ENCODE data around the gene UGGT1.

UGGT1 gene

GRCh38 chr2:128217671-128218070 is 126.7 kb downstream of the UGGT1 start:
- CTCF ChIA-PET = interaction anchor here (1.0 kb wide), 1 partner anchor 17 kb away, joined by 3 read pairs; no protein-coding TSS in a partner anchor
- H3K4me3 ChIP-seq (ENCODE audit: low read depth, low read length) = no peak overlapping the region
- TF ChIP-seq CTCF (IDR thresholded peaks at IDR 0.05; ENCODE audit: insufficient read depth, low read length, missing control alignments) = no peak
- DNase-seq (ENCODE audit: low read depth, low spot score) = no peak
- POLR2A ChIA-PET = no interaction called here

- no peak for DNase-seq (ENCODE audit: low read depth, low spot score)
- POLR2A ChIA-PET = no interaction called here
- CTCF ChIA-PET = interaction anchor here (1.7 kb wide), 1 partner anchor 13 kb away, joined by 5 read pairs; no protein-coding TSS in a partner anchor
- no peak overlapping the region for H3K4me3 ChIP-seq (ENCODE audit: low read depth, low read length)
- TF ChIP-seq CTCF (IDR thresholded peaks at IDR 0.05; ENCODE audit: insufficient read depth, low read length, missing control alignments) = no peak
Observed at GRCh38 chr2:128219891-128220290, 128.9 kb downstream of the UGGT1 start.

GRCh38 chr2:128227862-128228261 is 136.9 kb downstream of the UGGT1 start:
- TF ChIP-seq CTCF (IDR thresholded peaks at IDR 0.05; ENCODE audit: insufficient read depth, low read length, missing control alignments) = no peak
- DNase-seq (ENCODE audit: low read depth, low spot score) = no peak
- ChIA-PET CTCF (no interaction called here), POLR2A (no interaction called here)
- H3K4me3 ChIP-seq (ENCODE audit: low read depth, low read length) = no peak overlapping the region

GRCh38 chr2:128228894-128229293 is 137.9 kb downstream of the UGGT1 start:
- ChIA-PET POLR2A (no interaction called here), CTCF (no interaction called here)
- H3K4me3 ChIP-seq (ENCODE audit: low read depth, low read length) = no peak overlapping the region
- no peak for DNase-seq (ENCODE audit: low read depth, low spot score)
- TF ChIP-seq CTCF (IDR thresholded peaks at IDR 0.05; ENCODE audit: insufficient read depth, low read length, missing control alignments) = no peak

GRCh38 chr2:128232965-128233789 is 142.2 kb downstream of the UGGT1 start:
- DNase-seq (ENCODE audit: low read depth, low spot score) = no peak
- CTCF ChIA-PET = interaction anchor here (0.7 to 2.3 kb wide), 15 partner anchors 10 to 494 kb away, joined by 3 to 12 read pairs (median 4); no protein-coding TSS in a partner anchor
- POLR2A ChIA-PET = interaction anchor here (0.8 kb wide), 1 partner anchor 588 kb away, joined by 3 read pairs; no protein-coding TSS in a partner anchor

More at GRCh38 chr2:128232965-128233789, 142.2 kb downstream of the UGGT1 start:
- H3K4me3 ChIP-seq (ENCODE audit: low read depth, low read length) = peak overlapping the region; percentile 69
- peak; percentile 100 for TF ChIP-seq CTCF (IDR thresholded peaks at IDR 0.05; ENCODE audit: insufficient read depth, low read length, missing control alignments)

Data from AG04449 (cell line).